Right hindlimb (tissue), 1 donor: ENCODE measurements around the gene PNLIP.

Experiments used
- DNase-seq: peaks from one replicate; pipeline ENCODE4 v3.0.0-alpha.2; 2018

The PNLIP gene

GRCh38 chr10:116587878-116588591 is 42.3 kb downstream of the PNLIP start:
- DNase-seq, result no peak

- no peak for DNase-seq
Observed at GRCh38 chr10:116588995-116589394, 43.3 kb downstream of the PNLIP start.

GRCh38 chr10:116589926-116590325 is 44.2 kb downstream of the PNLIP start:
- DNase-seq, result no peak

- no peak for DNase-seq
Observed at GRCh38 chr10:116590590-116591444, 45.1 kb downstream of the PNLIP start, which contains the start of gene PNLIPRP1. TSS of gene PNLIPRP1 (plus strand) at chr10:116590959. CDS start at chr10:116591130, 171 bp downstream.

GRCh38 chr10:116593139-116593740 is 47.5 kb downstream of the PNLIP start:
- DNase-seq, result no peak

- DNase-seq, result no peak
Observed at GRCh38 chr10:116594525-116595035, 48.8 kb downstream of the PNLIP start.

- DNase-seq, result no peak
Observed at GRCh38 chr10:116596062-116596461, 50.3 kb downstream of the PNLIP start.

GRCh38 chr10:116597543-116597942 is 51.8 kb downstream of the PNLIP start:
- DNase-seq, result no peak

- DNase-seq, result no peak
Observed at GRCh38 chr10:116598329-116598728, 52.6 kb downstream of the PNLIP start.

- no peak for DNase-seq
Observed at GRCh38 chr10:116599991-116600390, 54.3 kb downstream of the PNLIP start.

GRCh38 chr10:116602648-116603400 is 57.1 kb downstream of the PNLIP start:
- no peak for DNase-seq

GRCh38 chr10:116606061-116606483 is 60.3 kb downstream of the PNLIP start:
- no peak for DNase-seq

GRCh38 chr10:116607336-116607735 is 61.6 kb downstream of the PNLIP start:
- DNase-seq, result no peak

GRCh38 chr10:116608686-116609594 is 63.2 kb downstream of the PNLIP start:
- no peak for DNase-seq

- no peak for DNase-seq
Observed at GRCh38 chr10:116610443-116611152, 64.9 kb downstream of the PNLIP start.

GRCh38 chr10:116611153-116611545 is 65.4 kb downstream of the PNLIP start:
- no peak for DNase-seq

- no peak for DNase-seq
Observed at GRCh38 chr10:116612107-116612769, 66.5 kb downstream of the PNLIP start.

- no peak for DNase-seq
Observed at GRCh38 chr10:116613471-116613870, 67.7 kb downstream of the PNLIP start.

GRCh38 chr10:116614796-116615195 is 69.1 kb downstream of the PNLIP start:
- DNase-seq, result no peak

GRCh38 chr10:116615199-116615776 is 69.6 kb downstream of the PNLIP start:
- no peak for DNase-seq
